Muscle layer of colon (tissue), 2 donors: Measurements from ENCODE around the gene PLXNA2.
A peak's percentile ranks its signal among the peaks of the same experiment; 100 is the strongest.

Source experiments
- H3K27ac ChIP-seq: one replicate; pipeline ENCODE4 v1.7.0; 2013; ENCODE audit warnings: low read depth, mild to moderate bottlenecking, low read length, moderate library complexity
- H3K27me3 ChIP-seq, 2 donors: one replicate each; pipeline ENCODE4 v1.7.0; 2013; ENCODE audit warnings: low read length in 2 of 2, mild to moderate bottlenecking in 2 of 2; ENCODE audit not compliant: insufficient read depth in 2 of 2, control insufficient read depth in 1 of 2
- H3K36me3 ChIP-seq: one replicate; pipeline ENCODE4 v1.7.0; 2013; ENCODE audit warnings: mild to moderate bottlenecking, low read length; ENCODE audit not compliant: insufficient read depth
- H3K4me1 ChIP-seq: one replicate; pipeline ENCODE4 v1.7.0; 2013; ENCODE audit warnings: mild to moderate bottlenecking, low read length; ENCODE audit not compliant: insufficient read depth
- H3K4me3 ChIP-seq, 2 donors: one replicate each; pipeline ENCODE4 v1.7.0; 2013; ENCODE audit warnings: low read length in 2 of 2, low read depth in 1 of 2, mild to moderate bottlenecking in 1 of 2, moderate library complexity in 1 of 2
- H3K9ac ChIP-seq: one replicate; pipeline ENCODE4 v1.7.0; 2013; ENCODE audit warnings: low read length
- H3K9me3 ChIP-seq: one replicate; pipeline ENCODE4 v1.7.0; 2013; ENCODE audit warnings: mild to moderate bottlenecking, low read length
- donor health status: abdominal sarcoma.
- donor health status: Adenocarcinoma of cecum.

The PLXNA2 gene

DNA sequence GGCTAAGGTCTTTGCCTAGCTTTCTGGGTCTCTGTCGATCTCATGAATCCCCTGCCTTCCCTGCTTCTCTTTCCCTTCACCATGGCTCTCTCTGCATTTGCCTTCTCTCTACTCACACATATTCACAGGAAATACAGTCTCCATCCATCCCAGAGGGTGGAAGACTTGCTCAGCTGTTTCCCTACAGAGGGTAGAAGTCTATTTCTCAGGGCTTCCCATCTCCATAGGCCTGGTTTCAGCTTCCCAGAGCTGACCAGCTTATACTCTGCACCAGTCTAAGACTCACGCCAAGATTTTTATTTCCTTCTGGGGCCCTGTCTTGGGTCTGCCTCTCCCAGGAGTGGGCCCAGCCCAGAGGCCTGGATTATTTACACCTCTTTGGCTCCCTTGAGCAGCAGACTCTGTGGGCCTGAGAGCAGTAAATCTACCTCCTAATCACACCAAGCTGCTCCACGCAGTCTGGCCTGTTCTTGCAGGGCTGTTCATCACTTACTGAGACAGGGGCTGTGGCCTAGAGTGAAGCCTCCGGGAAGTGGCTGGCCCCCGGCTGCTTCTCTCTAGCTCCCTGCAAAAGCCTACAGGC lies 102.5 kb downstream of the PLXNA2 start:
- Histone ChIP-seq H3K4me1 (peaks cover 38% of the 10 kb centered on the region), H3K9me3 (no peaks in the 10 kb centered on the region)

DNA sequence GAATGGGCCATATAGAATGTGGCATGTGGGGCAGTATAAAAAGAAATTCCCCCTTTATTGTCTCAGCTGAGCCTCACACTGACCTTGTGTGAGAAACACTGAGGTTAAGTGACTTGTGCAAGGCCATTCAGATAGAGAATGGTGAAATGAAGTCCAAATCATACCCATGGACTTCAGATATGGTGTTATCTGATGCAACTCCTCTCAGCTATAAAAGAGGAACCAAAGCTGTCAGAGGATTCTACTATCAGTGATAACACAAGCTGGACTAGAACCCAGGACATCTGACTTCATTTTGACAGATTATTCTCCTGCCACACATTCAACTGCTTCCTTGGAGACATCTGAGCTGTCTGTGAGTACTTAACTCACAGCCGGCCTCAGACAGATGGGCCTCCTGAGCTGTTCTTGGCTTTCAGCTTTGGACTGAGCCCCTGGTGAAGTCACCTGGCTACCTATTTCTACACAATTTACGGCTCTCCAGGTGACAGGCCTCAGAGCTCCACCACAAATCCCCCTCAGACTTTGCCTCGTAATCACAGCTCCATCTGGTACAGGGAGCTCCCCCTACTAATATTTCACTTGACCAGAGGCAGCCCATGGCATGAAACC lies 104.6 kb downstream of the PLXNA2 start:
- no peak overlapping the region for H3K27ac ChIP-seq
- H3K4me1 ChIP-seq = peaks cover 30% of the 10 kb centered on the region
- no peak overlapping the region for H3K9ac ChIP-seq
- no peaks in the 10 kb centered on the region for H3K36me3 ChIP-seq
- no peak overlapping the region for H3K4me3 ChIP-seq
- no peaks in the 10 kb centered on the region for H3K27me3 ChIP-seq
- no peaks in the 10 kb centered on the region for H3K9me3 ChIP-seq

More for the DNA sequence above, 102.5 kb downstream of the PLXNA2 start:
- Histone ChIP-seq H3K27me3 (no peaks in the 10 kb centered on the region), H3K27ac (peak overlapping the region; percentile 51), H3K9ac (no peak overlapping the region), H3K36me3 (no peaks in the 10 kb centered on the region), H3K4me3 (no peak overlapping the region)

DNA sequence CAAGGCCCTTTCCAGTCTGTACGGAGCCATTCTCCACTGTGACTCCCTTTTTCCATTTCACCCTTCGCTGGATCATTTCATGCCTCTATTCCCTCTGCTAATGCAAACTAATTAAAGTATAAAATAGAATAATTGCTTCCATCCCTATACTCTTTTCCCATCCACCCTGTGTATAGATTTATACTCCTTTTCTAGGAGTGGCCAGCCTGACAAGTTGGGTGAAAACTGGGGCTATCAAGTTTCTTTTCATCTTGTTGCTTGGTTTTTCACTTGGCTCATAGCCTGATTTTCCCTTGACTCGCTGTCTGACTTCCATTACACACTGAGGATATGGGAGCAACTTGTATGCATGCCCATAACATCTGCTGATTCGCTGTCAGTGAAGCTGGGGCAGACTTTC lies 107.0 kb downstream of the PLXNA2 start:
- Histone ChIP-seq H3K9me3 (no peaks in the 10 kb centered on the region), H3K27ac (no peak overlapping the region), H3K4me3 (no peak overlapping the region), H3K4me1 (peaks cover 21% of the 10 kb centered on the region), H3K27me3 (no peaks in the 10 kb centered on the region), H3K36me3 (no peaks in the 10 kb centered on the region), H3K9ac (no peak overlapping the region)

DNA sequence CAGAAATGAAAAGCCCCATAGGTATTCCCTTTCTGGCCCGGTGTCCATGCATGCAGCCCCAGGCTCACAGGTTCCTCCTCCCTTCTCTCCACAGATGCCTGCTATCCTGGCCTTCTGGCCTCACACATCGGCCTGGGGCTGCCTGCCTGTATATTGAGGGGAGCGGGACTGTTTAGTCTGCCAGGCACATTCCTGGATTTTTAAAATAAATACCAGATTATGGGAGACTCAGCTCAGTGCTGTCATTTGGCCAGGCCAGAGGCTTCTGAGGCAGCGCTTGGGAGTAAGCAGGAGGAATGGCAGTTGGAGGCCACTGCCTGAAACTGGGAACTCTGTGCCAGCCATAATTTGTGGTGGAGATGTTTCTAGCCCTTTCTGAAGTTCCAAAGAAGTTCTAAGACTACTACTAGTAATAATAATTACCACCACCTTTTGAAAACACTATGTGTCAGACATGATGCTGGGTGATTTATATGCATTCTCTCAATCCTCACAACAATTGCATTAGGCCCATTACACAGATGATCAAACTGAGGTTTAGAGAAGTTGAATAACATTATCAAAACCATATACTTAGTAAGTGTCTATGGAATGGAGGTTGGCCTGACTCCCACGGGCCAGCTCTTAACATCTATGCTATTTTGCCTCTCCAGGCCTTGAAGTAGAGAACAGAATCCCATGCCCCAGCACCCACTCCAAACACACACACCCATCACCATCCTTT lies 107.6 kb downstream of the PLXNA2 start:
- no peaks in the 10 kb centered on the region for H3K27me3 ChIP-seq
- peaks cover 18% of the 10 kb centered on the region for H3K4me1 ChIP-seq
- H3K27ac ChIP-seq = no peak overlapping the region
- no peak overlapping the region for H3K9ac ChIP-seq
- no peaks in the 10 kb centered on the region for H3K9me3 ChIP-seq
- no peaks in the 10 kb centered on the region for H3K36me3 ChIP-seq
- H3K4me3 ChIP-seq = no peak overlapping the region

DNA sequence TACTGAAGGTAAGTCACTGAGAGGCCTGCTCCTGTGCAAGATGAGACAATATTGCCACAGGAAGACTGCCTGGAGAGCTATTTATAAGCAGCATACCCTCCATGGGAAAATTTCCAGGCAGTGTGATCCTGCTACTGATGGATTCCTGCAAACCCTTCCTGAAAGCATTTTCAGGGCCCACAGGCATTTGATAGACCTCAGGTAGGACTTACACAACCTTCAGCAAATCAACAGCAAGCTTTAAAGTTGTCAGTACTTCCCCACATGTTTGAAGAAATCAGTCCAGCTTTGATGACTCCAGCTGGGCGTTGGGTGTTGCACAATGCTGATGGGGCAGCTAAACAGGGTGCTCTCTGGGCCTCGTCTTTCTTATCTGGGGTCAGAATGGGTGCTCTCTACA lies 108.8 kb downstream of the PLXNA2 start:
- no peak overlapping the region for H3K9ac ChIP-seq
- H3K4me1 ChIP-seq = peaks cover 8% of the 10 kb centered on the region
- no peaks in the 10 kb centered on the region for H3K36me3 ChIP-seq
- no peaks in the 10 kb centered on the region for H3K9me3 ChIP-seq
- no peaks in the 10 kb centered on the region for H3K27me3 ChIP-seq
- no peak overlapping the region for H3K27ac ChIP-seq
- no peak overlapping the region for H3K4me3 ChIP-seq

DNA sequence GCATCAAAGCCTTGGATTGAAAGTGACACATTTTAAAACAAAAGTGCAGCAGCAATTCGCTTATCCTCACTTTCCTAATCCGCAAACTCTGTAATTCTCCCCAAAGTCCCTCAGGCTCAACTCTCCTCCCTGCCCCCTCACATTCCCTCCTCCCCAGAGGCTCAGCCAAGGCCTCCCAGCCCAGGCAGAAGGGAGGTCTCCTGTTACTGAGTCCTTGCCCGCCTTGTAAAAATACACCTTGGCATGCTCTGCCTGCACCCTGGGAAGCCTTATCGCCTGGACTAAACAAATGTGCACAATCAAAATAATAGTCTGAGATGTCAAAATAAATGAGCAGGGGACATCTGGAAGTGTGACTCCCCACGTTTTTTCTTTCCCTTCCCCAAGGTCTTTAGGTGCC lies 109.7 kb downstream of the PLXNA2 start:
- no peak overlapping the region for H3K27ac ChIP-seq
- H3K4me1 ChIP-seq = peaks cover 8% of the 10 kb centered on the region
- no peak overlapping the region for H3K9ac ChIP-seq
- H3K36me3 ChIP-seq = no peaks in the 10 kb centered on the region
- H3K4me3 ChIP-seq = no peak overlapping the region
- no peaks in the 10 kb centered on the region for H3K27me3 ChIP-seq
- H3K9me3 ChIP-seq = no peaks in the 10 kb centered on the region

DNA sequence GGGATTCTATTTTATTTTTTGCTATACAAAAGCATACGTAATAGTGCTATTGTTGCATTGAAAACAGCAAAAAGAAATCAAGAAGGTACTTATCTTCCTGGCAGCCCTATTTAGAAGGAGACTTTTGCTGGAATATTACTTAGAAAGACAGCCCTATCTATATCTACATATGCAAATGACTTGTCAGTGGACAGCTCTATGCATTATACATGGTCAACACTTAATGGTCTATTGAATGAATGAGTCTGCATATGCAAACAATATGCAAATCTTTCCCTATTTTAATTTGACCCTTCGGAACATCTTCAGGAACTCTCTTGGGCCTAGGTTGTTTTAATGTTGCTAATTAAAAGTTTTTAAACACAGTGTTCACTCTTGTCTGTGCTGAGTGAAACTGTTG lies 110.8 kb downstream of the PLXNA2 start:
- Histone ChIP-seq H3K27ac (no peak overlapping the region), H3K27me3 (no peaks in the 10 kb centered on the region), H3K4me1 (peaks cover 8% of the 10 kb centered on the region), H3K36me3 (no peaks in the 10 kb centered on the region), H3K9me3 (no peaks in the 10 kb centered on the region), H3K9ac (no peak overlapping the region), H3K4me3 (no peak overlapping the region)

DNA sequence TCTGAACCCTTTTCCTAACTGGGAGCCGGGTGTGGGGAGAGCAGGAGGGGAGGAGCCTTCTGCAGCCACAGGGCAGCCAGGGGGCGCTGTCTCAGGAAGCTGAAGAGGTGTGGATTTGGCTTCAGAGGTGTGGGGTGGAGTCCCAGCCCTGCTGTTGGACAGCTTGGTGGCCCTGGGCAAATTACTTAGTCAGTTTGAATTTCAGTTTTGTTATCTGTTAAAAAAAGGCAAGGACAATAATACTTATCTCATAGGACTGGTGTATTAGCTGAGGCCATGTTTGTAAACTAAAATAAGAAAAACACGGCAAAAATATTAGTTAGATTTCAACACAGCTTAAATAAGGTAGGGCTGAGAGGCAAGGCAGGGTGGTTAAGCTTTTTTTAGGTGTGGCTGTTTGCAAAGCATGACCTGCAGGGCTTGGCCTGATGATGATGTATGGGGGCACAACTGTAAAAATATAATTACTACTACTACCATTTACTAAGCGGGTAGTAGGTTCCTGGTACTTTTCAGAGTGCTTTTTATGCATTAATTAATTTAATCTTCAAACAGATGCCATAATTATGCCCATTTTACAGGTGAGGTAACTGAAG lies 111.8 kb downstream of the PLXNA2 start:
- peaks cover 8% of the 10 kb centered on the region for H3K4me1 ChIP-seq
- H3K4me3 ChIP-seq = no peak overlapping the region
- H3K9me3 ChIP-seq = no peaks in the 10 kb centered on the region
- H3K27ac ChIP-seq = no peak overlapping the region
- H3K36me3 ChIP-seq = no peaks in the 10 kb centered on the region
- H3K9ac ChIP-seq = no peak overlapping the region
- H3K27me3 ChIP-seq = no peaks in the 10 kb centered on the region

DNA sequence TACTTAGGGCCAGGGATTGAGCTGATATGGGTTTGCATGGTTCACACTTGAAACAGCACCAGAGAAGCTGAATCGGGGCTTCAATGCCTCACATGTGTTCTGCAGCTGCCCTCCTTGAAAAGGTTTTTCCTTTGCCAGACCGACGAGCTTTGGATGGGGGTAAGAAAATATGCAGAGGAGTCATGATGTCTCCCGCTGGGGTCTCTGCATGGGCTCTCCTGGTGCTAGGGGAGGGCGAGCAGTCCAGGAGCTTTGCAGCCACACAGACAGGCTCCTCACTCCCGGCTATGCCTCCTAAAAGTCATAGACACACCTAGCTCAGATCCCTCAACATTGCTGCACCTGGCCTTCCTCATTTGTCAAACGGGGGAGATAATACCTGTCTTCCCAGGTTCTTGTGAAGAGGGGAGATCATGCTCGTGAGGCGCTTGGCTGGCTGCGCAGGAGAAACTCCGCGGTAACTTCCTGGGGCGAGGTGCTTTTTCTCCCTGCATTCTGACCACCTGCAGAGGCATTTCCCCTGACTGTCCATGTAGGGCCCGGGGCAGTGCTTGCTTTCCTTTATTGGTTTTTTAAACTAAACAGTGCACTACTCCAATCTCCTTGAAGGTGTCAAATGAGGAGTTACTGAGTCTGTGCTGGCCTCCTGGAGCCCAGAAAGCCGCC lies 112.4 kb downstream of the PLXNA2 start:
- Histone ChIP-seq H3K27ac (no peak overlapping the region), H3K9ac (no peak overlapping the region), H3K9me3 (no peaks in the 10 kb centered on the region), H3K4me1 (peaks cover 8% of the 10 kb centered on the region), H3K4me3 (no peak overlapping the region), H3K36me3 (no peaks in the 10 kb centered on the region), H3K27me3 (no peaks in the 10 kb centered on the region)

DNA sequence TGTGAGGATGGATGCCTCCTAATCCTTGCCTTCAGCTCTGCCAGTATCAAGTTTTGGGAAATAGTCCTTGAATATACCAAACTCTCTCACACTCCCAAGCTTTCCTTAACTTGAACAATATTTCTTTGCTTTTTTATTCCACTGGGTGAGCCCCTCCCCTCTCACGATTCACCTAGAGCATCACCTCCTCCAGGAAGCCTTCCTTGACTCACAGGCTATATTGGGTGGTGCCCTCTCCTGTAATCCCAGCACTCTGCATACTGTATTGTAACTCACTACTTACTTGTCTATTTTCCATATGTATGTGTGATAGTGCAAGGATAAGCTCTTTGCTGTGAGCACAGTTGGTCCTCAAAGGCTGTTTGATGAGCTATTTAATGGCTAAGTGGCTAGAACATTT lies 114.7 kb downstream of the PLXNA2 start:
- Histone ChIP-seq H3K9ac (no peak overlapping the region), H3K27me3 (no peaks in the 10 kb centered on the region), H3K4me3 (no peak overlapping the region), H3K36me3 (no peaks in the 10 kb centered on the region), H3K27ac (no peak overlapping the region), H3K4me1 (peaks cover 8% of the 10 kb centered on the region), H3K9me3 (no peaks in the 10 kb centered on the region)

DNA sequence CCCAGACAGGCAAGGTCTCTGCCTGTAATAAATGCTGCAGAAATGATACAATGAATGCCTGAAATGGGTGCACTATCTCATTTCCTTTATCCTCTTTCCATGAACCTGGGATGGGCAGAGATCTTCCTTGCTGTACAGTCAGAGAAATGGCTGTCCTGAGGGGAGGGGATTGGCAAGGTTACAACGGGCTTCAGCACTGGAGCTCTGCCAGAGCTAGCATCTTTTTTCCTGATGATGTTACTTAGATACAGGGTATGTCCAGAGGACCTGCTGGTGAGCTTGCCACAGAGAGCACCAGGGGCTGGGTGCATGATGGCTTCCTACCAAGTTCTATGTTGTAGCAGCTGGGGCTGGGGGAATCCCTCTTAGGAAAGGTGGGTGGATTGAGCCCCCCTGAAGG lies 115.1 kb downstream of the PLXNA2 start:
- Histone ChIP-seq H3K9me3 (no peaks in the 10 kb centered on the region), H3K9ac (no peak overlapping the region), H3K27ac (no peak overlapping the region), H3K36me3 (no peaks in the 10 kb centered on the region), H3K27me3 (no peaks in the 10 kb centered on the region), H3K4me3 (no peak overlapping the region), H3K4me1 (peaks cover 8% of the 10 kb centered on the region)
